HEK293 (cell line): ENCODE results near the gene KCNMB2.

ENCODE experiments used
- CTCF ChIA-PET: fragments of 350-600 bp; formaldehyde crosslinking; extraction: SDS; loops from one replicate; lab custom pipeline; 2021; ENCODE audit warnings: antibody characterized with exemption; lab: Yijun Ruan, JAX
- POLR2A ChIA-PET: fragments of 300-600 bp; formaldehyde crosslinking; extraction: SDS; loops from one replicate; lab custom pipeline; 2020; ENCODE audit warnings: antibody characterized with exemption, inconsistent platforms; lab: Yijun Ruan, JAX
- H3K27ac ChIP-seq: fragments of 200-500 bp; sonication (Bioruptor generic); 2 replicates; pipeline ENCODE4 v1.5.1; 2014; ENCODE audit warnings: low read depth, low read length, control low read depth, inconsistent platforms; ENCODE audit errors: extremely low read depth
- H3K36me3 ChIP-seq, 2 experiments: fragments of 200-500 bp in 1 of 2; sonication (Bioruptor generic) in 1 of 2; 1 replicate in 1 of 2; 2 replicates in 1 of 2; pipeline ENCODE4 v1.5.1; 2014 to 2017; ENCODE audit warnings: inconsistent platforms in 2 of 2, low read length in 2 of 2; ENCODE audit not compliant: control insufficient read depth in 2 of 2, insufficient read depth in 1 of 2
- H3K4me1 ChIP-seq: fragments of 200-500 bp; sonication (Bioruptor generic); 2 replicates; pipeline ENCODE4 v1.5.1; 2014; ENCODE audit warnings: mild to moderate bottlenecking, low read length, inconsistent platforms; ENCODE audit not compliant: control insufficient read depth, insufficient read depth
- H3K4me3 ChIP-seq: 2 replicates; pipeline ENCODE4 v1.5.1; 2011; ENCODE audit warnings: low read depth, mild to moderate bottlenecking, control low read depth, low read length, moderate library complexity
- H3K9me3 ChIP-seq: fragments of 200-500 bp; sonication (Bioruptor generic); 2 replicates; pipeline ENCODE4 v1.5.1; 2014; ENCODE audit warnings: low read depth, low read length, inconsistent platforms; ENCODE audit not compliant: control insufficient read depth, insufficient read depth
- HOXA7 ChIP-seq: sonication (generic); formaldehyde crosslinking; IDR thresholded peaks from 2 replicates; pipeline ENCODE4 v1.8.1; 2022; ENCODE audit warnings: missing genetic modification reagents, borderline replicate concordance
- KLF10 ChIP-seq: fragments of 450-650 bp; IDR thresholded peaks from 2 replicates; pipeline ENCODE4 v1.5.1; 2018; ENCODE audit warnings: missing biosample characterization, mild to moderate bottlenecking, missing genetic modification characterization
- OSR2 ChIP-seq: fragments of 450-650 bp; formaldehyde crosslinking; IDR thresholded peaks from 2 replicates; pipeline ENCODE4 v1.5.1; 2016; ENCODE audit warnings: missing biosample characterization, missing genetic modification characterization
- OVOL3 ChIP-seq: fragments of 450-650 bp; formaldehyde crosslinking; IDR thresholded peaks from 2 replicates; pipeline ENCODE4 v1.5.1; 2016; ENCODE audit warnings: missing biosample characterization, missing genetic modification characterization
- PBX3 ChIP-seq: sonication (generic); formaldehyde crosslinking; IDR thresholded peaks from 2 replicates; pipeline ENCODE4 v1.8.1; 2022; ENCODE audit warnings: mild to moderate bottlenecking, moderate library complexity, missing genetic modification reagents
- PRDM2 ChIP-seq: fragments of 450-650 bp; formaldehyde crosslinking; IDR thresholded peaks from 2 replicates; pipeline ENCODE4 v1.5.1; 2016; ENCODE audit warnings: missing biosample characterization, missing genetic modification characterization, borderline replicate concordance
- PRDM6 ChIP-seq: fragments of 450-650 bp; formaldehyde crosslinking; IDR thresholded peaks from 2 replicates; pipeline ENCODE4 v1.5.1; 2017; ENCODE audit warnings: missing biosample characterization, missing genetic modification characterization
- TRIM28 ChIP-seq: IDR thresholded peaks from 2 replicates; pipeline ENCODE4 v1.6.1; 2011; ENCODE audit warnings: low read length, control low read depth, borderline replicate concordance
- ZBTB44 ChIP-seq: fragments of 450-650 bp; IDR thresholded peaks from 2 replicates; pipeline ENCODE4 v1.5.1; 2018; ENCODE audit warnings: missing biosample characterization, mild to moderate bottlenecking, missing genetic modification characterization
- ZIC2 ChIP-seq: fragments of 450-650 bp; formaldehyde crosslinking; IDR thresholded peaks from 2 replicates; pipeline ENCODE4 v1.5.1; 2016; ENCODE audit warnings: missing biosample characterization, missing genetic modification characterization
- ZNF112 ChIP-seq: fragments of 450-650 bp; formaldehyde crosslinking; IDR thresholded peaks from 2 replicates; pipeline ENCODE4 v1.5.0; 2017; ENCODE audit warnings: missing biosample characterization, missing genetic modification characterization
- ZNF146 ChIP-seq: fragments of 450-650 bp; formaldehyde crosslinking; IDR thresholded peaks from 2 replicates; pipeline ENCODE4 v1.5.1; 2016; ENCODE audit warnings: missing biosample characterization, missing genetic modification characterization
- ZNF398 ChIP-seq: fragments of 450-650 bp; formaldehyde crosslinking; IDR thresholded peaks from 2 replicates; pipeline ENCODE4 v1.5.1; 2017; ENCODE audit warnings: missing biosample characterization, missing genetic modification characterization
- ZNF48 ChIP-seq: fragments of 450-650 bp; formaldehyde crosslinking; IDR thresholded peaks from 2 replicates; pipeline ENCODE4 v1.5.1; 2016; ENCODE audit warnings: missing biosample characterization, missing genetic modification characterization
- ZNF510 ChIP-seq: fragments of 450-650 bp; formaldehyde crosslinking; IDR thresholded peaks from 2 replicates; pipeline ENCODE4 v1.5.1; 2018; ENCODE audit warnings: mild to moderate bottlenecking, missing genetic modification characterization, missing biosample characterization; ENCODE audit not compliant: insufficient replicate concordance
- ZNF544 ChIP-seq: fragments of 450-650 bp; formaldehyde crosslinking; IDR thresholded peaks from 2 replicates; pipeline ENCODE4 v1.5.0; 2017; ENCODE audit warnings: missing biosample characterization, missing genetic modification characterization
- ZNF610 ChIP-seq: fragments of 450-650 bp; formaldehyde crosslinking; IDR thresholded peaks from 2 replicates; pipeline ENCODE4 v1.5.1; 2016; ENCODE audit warnings: missing biosample characterization, missing genetic modification characterization, borderline replicate concordance
- ZNF660 ChIP-seq: fragments of 450-650 bp; IDR thresholded peaks from 2 replicates; pipeline ENCODE4 v1.5.1; 2018; ENCODE audit warnings: missing biosample characterization, mild to moderate bottlenecking, missing genetic modification characterization
- ZXDB ChIP-seq: fragments of 450-650 bp; formaldehyde crosslinking; IDR thresholded peaks from 2 replicates; pipeline ENCODE4 v1.5.1; 2016; ENCODE audit warnings: missing biosample characterization, missing genetic modification characterization

KCNMB2 gene

GRCh38 chr3:178741020-178741419 is 204.8 kb downstream of the KCNMB2 start:
- Histone ChIP-seq H3K36me3 (no peaks in the 10 kb centered on the region), H3K27ac (no peak overlapping the region), H3K4me1 (no peaks in the 10 kb centered on the region), H3K9me3 (no peaks in the 10 kb centered on the region), H3K4me3 (no peak overlapping the region)
- no peak for TF ChIP-seq ZBTB44 (tag by site-specific recombination)
- no peak for TF ChIP-seq ZNF398 (tag by site-specific recombination)
- no peak for TF ChIP-seq OVOL3
- TF ChIP-seq KLF10 (tag by site-specific recombination) = no peak
- no peak for TF ChIP-seq ZNF660 (tag by site-specific recombination)
- TF ChIP-seq ZNF510 (tag by site-specific recombination) = no peak
- TF ChIP-seq HOXA7 = no peak
- no peak for TF ChIP-seq PRDM6 (tag by site-specific recombination)
- no peak for TF ChIP-seq ZIC2 (tag by site-specific recombination)
- no peak for TF ChIP-seq PBX3 (CRISPR knock-in tag)
- no peak for TF ChIP-seq ZNF544 (tag by site-specific recombination)
- TF ChIP-seq ZNF610 (tag by site-specific recombination) = no peak
- no peak for TF ChIP-seq ZNF146
- no peak for TF ChIP-seq ZNF48 (tag by site-specific recombination)
- no peak for TF ChIP-seq ZNF112 (tag by site-specific recombination)
- no peak for TF ChIP-seq OSR2 (tag by site-specific recombination)
- ChIA-PET CTCF (interaction anchor here (0.6 kb wide), 1 partner anchor 282 kb away, joined by 3 read pairs; no protein-coding TSS in a partner anchor), POLR2A (no interaction called here)

- Histone ChIP-seq H3K4me1 (no peaks in the 10 kb centered on the region), H3K9me3 (no peaks in the 10 kb centered on the region), H3K4me3 (no peak overlapping the region), H3K36me3 (no peaks in the 10 kb centered on the region), H3K27ac (no peak overlapping the region)
- CTCF ChIA-PET = no interaction called here
- POLR2A ChIA-PET = no interaction called here
- TF ChIP-seq ZXDB (tag by site-specific recombination) = no peak
- TF ChIP-seq TRIM28 = no peak
- TF ChIP-seq PRDM2 (tag by site-specific recombination) = no peak
These were observed 207.1 kb downstream of the KCNMB2 start for GRCh38 chr3:178743297-178743696.
